ENCODE data around the gene EEF1AKMT1. TPM values are rescaled to one million over a fixed set of nuclear protein-coding genes. Genes with fewer than 3 reads are reported as not detected.
A peak's percentile ranks its signal among the peaks of the same experiment; 100 is the strongest.

The EEF1AKMT1 gene, protein sequence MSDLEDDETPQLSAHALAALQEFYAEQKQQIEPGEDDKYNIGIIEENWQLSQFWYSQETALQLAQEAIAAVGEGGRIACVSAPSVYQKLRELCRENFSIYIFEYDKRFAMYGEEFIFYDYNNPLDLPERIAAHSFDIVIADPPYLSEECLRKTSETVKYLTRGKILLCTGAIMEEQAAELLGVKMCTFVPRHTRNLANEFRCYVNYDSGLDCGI
- 3.0 TPM for polyA plus RNA-seq (2012; ENCODE audit: insufficient read length, low read depth)

DNA sequence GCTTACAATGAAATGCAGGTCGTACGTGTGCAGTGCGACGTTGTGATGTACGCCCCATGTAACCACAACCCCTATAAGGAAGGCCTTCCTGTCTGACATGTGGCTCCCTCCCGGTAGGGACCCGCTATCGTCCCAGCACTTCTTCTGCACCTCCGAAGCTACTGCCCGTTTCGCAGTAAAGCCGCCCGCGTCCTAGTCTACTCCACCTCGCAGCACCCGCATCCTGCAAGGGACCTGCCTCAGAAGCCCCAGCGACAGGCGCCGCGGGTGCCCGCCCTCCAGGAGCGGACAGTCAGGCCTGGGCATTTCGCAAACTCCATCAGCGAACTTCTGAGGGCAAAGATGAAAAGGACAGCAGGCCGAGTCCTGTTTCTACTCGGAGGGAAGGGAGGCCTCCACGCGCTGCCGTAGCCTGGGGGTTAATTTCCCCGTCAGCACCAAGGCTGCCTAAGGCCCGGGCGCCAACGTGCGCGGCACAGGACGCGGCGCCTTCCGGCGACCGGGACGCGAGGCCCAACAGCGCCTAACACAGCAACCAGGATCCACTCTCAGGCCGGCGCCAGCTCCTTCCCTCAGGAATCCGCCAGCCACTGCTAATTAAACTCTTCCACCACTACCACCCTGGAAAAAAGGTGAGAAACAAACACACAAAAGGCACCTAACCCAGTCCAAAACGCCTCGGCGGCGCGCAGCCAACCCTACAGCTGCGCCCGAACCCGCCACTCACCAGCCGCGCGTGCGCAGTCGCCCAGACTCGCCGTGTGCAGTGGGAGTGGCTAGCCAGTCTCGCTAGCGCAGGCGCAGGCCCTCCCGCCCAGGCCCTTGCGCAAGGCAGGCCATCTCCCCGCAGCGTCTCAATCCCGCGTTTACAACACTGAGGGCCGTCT lies at the start of gene EEF1AKMT1:
Gene EEF1AKMT1, minus strand, starts transcription at position 768 of the 887 bp plus-strand sequence. CDS start 16,363 bp downstream, outside the sequence.
- peak; percentile 75 for TF ChIP-seq FOXP2 (optimal IDR thresholded peaks at IDR 0.05; ENCODE audit: borderline replicate concordance, extremely low read depth, extremely low read length, insufficient read depth)
- peak; percentile 70 for TF ChIP-seq POLR2AphosphoS5 (IDR thresholded peaks at IDR 0.05; ENCODE audit: low read depth, low read length)
- TF ChIP-seq TAF1 (IDR thresholded peaks at IDR 0.05; ENCODE audit: borderline replicate concordance, insufficient read depth, low read length), result no peak

DNA sequence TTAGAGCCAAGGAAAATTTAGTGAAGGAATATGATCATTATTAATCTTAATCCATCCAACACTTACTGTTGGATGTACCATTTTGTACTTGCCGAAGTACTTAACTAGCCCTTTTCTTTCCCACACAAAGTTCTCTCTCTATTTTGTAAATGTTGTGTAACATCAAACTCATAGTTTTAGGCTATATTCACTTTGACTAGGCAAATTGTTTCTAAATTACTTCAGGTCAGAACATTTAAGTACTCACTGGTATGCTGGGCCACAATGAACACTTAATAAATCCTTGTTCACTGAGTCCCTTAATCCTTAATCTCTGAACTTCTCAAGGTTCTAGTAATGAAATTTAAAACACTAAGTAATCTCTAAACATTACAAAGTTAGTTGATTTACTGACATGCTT lies 49.3 kb upstream of the EEF1AKMT1 start:
- TF ChIP-seq TAF1 (IDR thresholded peaks at IDR 0.05; ENCODE audit: borderline replicate concordance, insufficient read depth, low read length) (no peak), POLR2AphosphoS5 (IDR thresholded peaks at IDR 0.05; ENCODE audit: low read depth, low read length) (no peak), FOXP2 (optimal IDR thresholded peaks at IDR 0.05; ENCODE audit: borderline replicate concordance, extremely low read depth, extremely low read length, insufficient read depth) (no peak)
- TF ChIP-seq, protein P1, sequence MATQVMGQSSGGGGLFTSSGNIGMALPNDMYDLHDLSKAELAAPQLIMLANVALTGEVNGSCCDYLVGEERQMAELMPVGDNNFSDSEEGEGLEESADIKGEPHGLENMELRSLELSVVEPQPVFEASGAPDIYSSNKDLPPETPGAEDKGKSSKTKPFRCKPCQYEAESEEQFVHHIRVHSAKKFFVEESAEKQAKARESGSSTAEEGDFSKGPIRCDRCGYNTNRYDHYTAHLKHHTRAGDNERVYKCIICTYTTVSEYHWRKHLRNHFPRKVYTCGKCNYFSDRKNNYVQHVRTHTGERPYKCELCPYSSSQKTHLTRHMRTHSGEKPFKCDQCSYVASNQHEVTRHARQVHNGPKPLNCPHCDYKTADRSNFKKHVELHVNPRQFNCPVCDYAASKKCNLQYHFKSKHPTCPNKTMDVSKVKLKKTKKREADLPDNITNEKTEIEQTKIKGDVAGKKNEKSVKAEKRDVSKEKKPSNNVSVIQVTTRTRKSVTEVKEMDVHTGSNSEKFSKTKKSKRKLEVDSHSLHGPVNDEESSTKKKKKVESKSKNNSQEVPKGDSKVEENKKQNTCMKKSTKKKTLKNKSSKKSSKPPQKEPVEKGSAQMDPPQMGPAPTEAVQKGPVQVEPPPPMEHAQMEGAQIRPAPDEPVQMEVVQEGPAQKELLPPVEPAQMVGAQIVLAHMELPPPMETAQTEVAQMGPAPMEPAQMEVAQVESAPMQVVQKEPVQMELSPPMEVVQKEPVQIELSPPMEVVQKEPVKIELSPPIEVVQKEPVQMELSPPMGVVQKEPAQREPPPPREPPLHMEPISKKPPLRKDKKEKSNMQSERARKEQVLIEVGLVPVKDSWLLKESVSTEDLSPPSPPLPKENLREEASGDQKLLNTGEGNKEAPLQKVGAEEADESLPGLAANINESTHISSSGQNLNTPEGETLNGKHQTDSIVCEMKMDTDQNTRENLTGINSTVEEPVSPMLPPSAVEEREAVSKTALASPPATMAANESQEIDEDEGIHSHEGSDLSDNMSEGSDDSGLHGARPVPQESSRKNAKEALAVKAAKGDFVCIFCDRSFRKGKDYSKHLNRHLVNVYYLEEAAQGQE (IDR thresholded peaks at IDR 0.05; ENCODE audit: insufficient read depth in 1 of 2, low read depth in 2 of 2, low read length in 2 of 2), result no peak

DNA sequence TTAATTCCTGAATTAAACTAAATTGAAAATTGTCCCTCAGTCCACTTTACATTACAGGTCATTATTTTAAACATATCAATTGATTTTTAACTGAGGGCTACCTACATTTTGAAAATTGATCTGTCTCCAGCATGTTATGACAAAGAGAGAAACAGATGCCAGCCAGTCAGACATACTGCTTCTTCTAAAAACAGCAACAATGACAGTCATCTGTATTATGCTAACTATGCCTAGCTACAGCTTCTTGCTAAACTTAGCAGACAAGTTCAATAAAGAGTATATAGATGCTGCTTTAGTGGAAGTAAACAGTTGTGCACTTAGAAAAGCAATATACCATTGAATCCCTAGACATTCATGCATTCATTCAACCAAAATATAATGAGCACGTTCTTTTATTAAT lies 48.6 kb upstream of the EEF1AKMT1 start:
- TF ChIP-seq FOXP2 (optimal IDR thresholded peaks at IDR 0.05; ENCODE audit: borderline replicate concordance, extremely low read depth, extremely low read length, insufficient read depth), result no peak
- TF ChIP-seq POLR2AphosphoS5 (IDR thresholded peaks at IDR 0.05; ENCODE audit: low read depth, low read length), result no peak
- no peak for TF ChIP-seq TAF1 (IDR thresholded peaks at IDR 0.05; ENCODE audit: borderline replicate concordance, insufficient read depth, low read length)
- no peak for TF ChIP-seq SIN3A (IDR thresholded peaks at IDR 0.05; ENCODE audit: borderline replicate concordance, insufficient read depth, low read length)
- TF ChIP-seq, protein P1 (IDR thresholded peaks at IDR 0.05; ENCODE audit: insufficient read depth in 1 of 2, low read depth in 2 of 2, low read length in 2 of 2), result no peak

DNA sequence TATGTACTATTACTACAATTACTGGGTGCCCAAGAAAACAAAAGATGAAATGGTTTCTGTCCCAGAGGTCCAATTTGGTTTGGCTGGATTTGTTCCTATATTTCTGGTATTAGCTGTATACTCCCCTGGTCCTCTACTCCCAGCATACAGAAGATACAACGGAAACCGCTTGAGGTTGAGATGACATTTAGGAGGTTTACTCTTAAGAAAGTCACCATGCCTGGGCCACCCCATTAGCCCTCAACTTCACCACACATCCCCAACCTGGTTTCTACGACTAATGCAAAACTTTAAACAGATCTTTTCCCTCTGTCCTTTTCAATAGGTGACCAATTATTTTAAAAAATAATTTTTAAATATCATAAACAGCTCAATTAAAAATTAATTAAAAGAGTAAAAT lies 46.0 kb upstream of the EEF1AKMT1 start:
- no peak for TF ChIP-seq FOXP2 (optimal IDR thresholded peaks at IDR 0.05; ENCODE audit: borderline replicate concordance, extremely low read depth, extremely low read length, insufficient read depth)
- TF ChIP-seq, protein P1 (IDR thresholded peaks at IDR 0.05; ENCODE audit: insufficient read depth in 1 of 2, low read depth in 2 of 2, low read length in 2 of 2), result no peak
- TF ChIP-seq SIN3A (IDR thresholded peaks at IDR 0.05; ENCODE audit: borderline replicate concordance, insufficient read depth, low read length), result no peak
- TF ChIP-seq POLR2AphosphoS5 (IDR thresholded peaks at IDR 0.05; ENCODE audit: low read depth, low read length), result no peak
- TF ChIP-seq TAF1 (IDR thresholded peaks at IDR 0.05; ENCODE audit: borderline replicate concordance, insufficient read depth, low read length), result no peak

DNA sequence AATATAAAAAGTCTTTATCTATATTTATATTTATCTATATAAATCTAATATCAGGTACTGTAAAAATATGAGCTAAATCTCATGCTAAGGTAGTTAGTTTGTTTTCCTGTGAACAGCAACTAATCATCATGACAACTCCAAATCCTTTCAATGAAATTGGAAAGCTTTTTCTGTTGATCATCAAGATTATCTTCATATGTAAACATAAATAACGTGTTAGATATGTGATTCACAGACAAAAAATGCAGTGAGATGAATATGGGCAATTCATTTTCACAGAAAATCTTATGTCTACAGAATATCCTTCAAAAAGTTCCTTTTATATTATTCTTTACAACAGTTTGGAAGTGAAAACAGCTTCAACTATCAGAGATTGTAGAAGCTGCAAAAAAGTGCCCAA lies 41.7 kb upstream of the EEF1AKMT1 start:
- TF ChIP-seq POLR2AphosphoS5 (IDR thresholded peaks at IDR 0.05; ENCODE audit: low read depth, low read length), result no peak
- TF ChIP-seq, protein P1 (IDR thresholded peaks at IDR 0.05; ENCODE audit: insufficient read depth in 1 of 2, low read depth in 2 of 2, low read length in 2 of 2), result no peak
